HepG2 (cell line): ENCODE results near the gene GUCA1A. TPM values are rescaled to one million over a fixed set of nuclear protein-coding genes. Genes with fewer than 3 reads are reported as not detected.
A peak's percentile ranks its signal among the peaks of the same experiment; 100 is the strongest.

ENCODE experiments used
- ATAC-seq: fragments of 200-7000 bp; cut with Tn5 transposase; 3 replicates; pipeline ENCODE4 v1.9.1; 2020; ENCODE audit warnings: mild to moderate bottlenecking, moderate library complexity
- BruUV-seq: library from RNA; stranded (reverse); fragments of 400-500 nt; replicated peaks from 2 replicates; lab custom pipeline; 2021; lab: Mats Ljungman, UMichigan
- CTCF ChIA-PET: fragments of 300-600 bp; formaldehyde crosslinking; extraction: SDS; loops from one replicate; lab custom pipeline; 2021; ENCODE audit warnings: low total read pairs, inconsistent platforms, low intra/inter-chr PET ratio; lab: Yijun Ruan, JAX
- POLR2A ChIA-PET: fragments of 350-600 bp; sonication (Branson Sonifier 250); formaldehyde crosslinking; loops from one replicate; lab custom pipeline; 2020; ENCODE audit warnings: antibody characterized with exemption, inconsistent platforms; lab: Yijun Ruan, JAX
- DNase-seq: peaks from one replicate; pipeline ENCODE4 v3.0.0-alpha.2; 2015; ENCODE audit warnings: low spot score
- FAIRE-seq: peaks from 3 replicates; lab custom pipeline; 2011; peaks lifted over from hg19 to GRCh38; lab: Jason Lieb, UNC
- H2AFZ ChIP-seq: one replicate; pipeline ENCODE4 v1.6.1; 2011; ENCODE audit warnings: low read length, inconsistent platforms
- H3K27ac ChIP-seq: fragments of 300-600 bp; 3 replicates; pipeline ENCODE4 v1.8.0; 2011; ENCODE audit warnings: mixed run types, mild to moderate bottlenecking, mixed read lengths, low read length, inconsistent platforms; ENCODE audit not compliant: insufficient read depth; ENCODE audit errors: extremely low read length
- H3K27me3 ChIP-seq, 2 experiments: fragments of 200-600 bp in 1 of 2; 2 replicates in 1 of 2; 3 replicates in 1 of 2; pipeline versions ENCODE4 v1.6.0 to v1.8.0; 2011; ENCODE audit warnings: low read length in 2 of 2, mild to moderate bottlenecking in 2 of 2, moderate library complexity in 2 of 2, inconsistent platforms in 1 of 2; ENCODE audit not compliant: insufficient read depth in 2 of 2, control insufficient read depth in 1 of 2
- H3K36me3 ChIP-seq, 2 experiments: fragments of 200-600 bp in 1 of 2; replicated peaks in 1 of 2; 2 replicates in 1 of 2; 3 replicates in 1 of 2; pipeline versions ENCODE4 v1.5.1 to v1.8.0; 2011; ENCODE audit warnings: low read length in 2 of 2, inconsistent platforms in 1 of 2; ENCODE audit not compliant: insufficient read depth in 2 of 2, control insufficient read depth in 1 of 2
- H3K4me1 ChIP-seq: 2 replicates; pipeline ENCODE4 v1.5.1; 2012; ENCODE audit warnings: low read length, inconsistent platforms; ENCODE audit not compliant: insufficient read depth
- H3K4me2 ChIP-seq: 2 replicates; pipeline ENCODE4 v1.6.0; 2011; ENCODE audit warnings: low read depth, low read length, inconsistent platforms
- H3K4me3 ChIP-seq, 3 experiments: fragments of 200-600 bp in 1 of 3; sonication (generic), shearing (Covaris generic) in 1 of 3; replicated peaks in 1 of 3; 2 replicates each; pipeline ENCODE4 v1.5.1; 2011 to 2016; ENCODE audit warnings: low read length in 3 of 3, inconsistent platforms in 2 of 3, low read depth in 2 of 3, mild to moderate bottlenecking in 2 of 3, control low read depth in 1 of 3, mixed read lengths in 1 of 3; ENCODE audit not compliant: insufficient read depth in 1 of 3
- H3K79me2 ChIP-seq: one replicate; pipeline ENCODE4 v1.6.1; 2011; ENCODE audit warnings: low read length, inconsistent platforms; ENCODE audit not compliant: insufficient read depth
- H3K9ac ChIP-seq: 2 replicates; pipeline ENCODE4 v1.6.0; 2011; ENCODE audit warnings: mild to moderate bottlenecking, low read depth, low read length, inconsistent platforms; ENCODE audit not compliant: insufficient read depth
- H3K9me3 ChIP-seq: 2 replicates; pipeline ENCODE4 v1.5.1; 2012; ENCODE audit warnings: mild to moderate bottlenecking, low read length
- H4K20me1 ChIP-seq: 2 replicates; pipeline ENCODE4 v1.6.0; 2011; ENCODE audit warnings: inconsistent platforms, mild to moderate bottlenecking, low read length, moderate library complexity; ENCODE audit not compliant: insufficient read depth
- CBX1 ChIP-seq: IDR thresholded peaks from one replicate; pipeline ENCODE4 v1.6.1; 2016; ENCODE audit warnings: antibody characterized with exemption, low read depth
- SAFB2 ChIP-seq: sonication (generic); formaldehyde crosslinking; IDR thresholded peaks from 2 replicates; pipeline ENCODE4 v1.5.1; 2020; ENCODE audit warnings: missing genetic modification reagents, low read depth, mild to moderate bottlenecking, borderline replicate concordance
- SRF ChIP-seq: IDR thresholded peaks from 2 replicates; pipeline ENCODE4 v1.6.1; 2011; ENCODE audit warnings: mild to moderate bottlenecking, low read depth, low read length, moderate library complexity
- TOE1 ChIP-seq: sonication (generic); formaldehyde crosslinking; IDR thresholded peaks from 2 replicates; pipeline ENCODE4 v1.4.0; 2020; ENCODE audit warnings: mild to moderate bottlenecking, missing genetic modification reagents
- ZEB1 ChIP-seq: IDR thresholded peaks from 2 replicates; pipeline ENCODE4 v1.6.1; 2012; ENCODE audit warnings: mild to moderate bottlenecking, low read depth, inconsistent platforms; ENCODE audit not compliant: insufficient replicate concordance
- ZKSCAN8 ChIP-seq: IDR thresholded peaks from 2 replicates; pipeline ENCODE4 v1.6.1; 2016; ENCODE audit warnings: borderline replicate concordance, missing genetic modification reagents, missing compliant biosample characterization
- ZNF33B ChIP-seq: sonication (generic); formaldehyde crosslinking; IDR thresholded peaks from 2 replicates; pipeline ENCODE4 v1.5.1; 2020; ENCODE audit warnings: mild to moderate bottlenecking, missing genetic modification reagents
- ZNF547 ChIP-seq: sonication (generic); formaldehyde crosslinking; IDR thresholded peaks from 2 replicates; pipeline ENCODE4 v1.5.1; 2020; ENCODE audit warnings: mild to moderate bottlenecking, missing genetic modification reagents
- ZNF558 ChIP-seq: sonication (generic); formaldehyde crosslinking; IDR thresholded peaks from 2 replicates; pipeline ENCODE4 v1.9.0; 2022; ENCODE audit warnings: mild to moderate bottlenecking, missing genetic modification reagents, borderline replicate concordance
- ZNF674 ChIP-seq: sonication (generic); formaldehyde crosslinking; IDR thresholded peaks from 2 replicates; pipeline ENCODE4 v1.5.0; 2020; ENCODE audit warnings: low read depth, mild to moderate bottlenecking, missing genetic modification reagents
- WGBS: methylation state at CpG from one replicate; pipeline ENCODE4 v1.1.6; 2017; ENCODE audit warnings: low lambda C conversion rate; 5-methylcytosine and 5-hydroxymethylcytosine counted together
- in situ Hi-C: cut with HindIII; loops from 2 replicates; pipeline ENCODE4 v1.10.0; 2017; ENCODE audit warnings: low pct_unique_long_range_greater_than_20kb; ENCODE audit not compliant: extremely low pct_ligation_motif_present
- intact Hi-C: fragments of 100-400 bp; cut with micrococcal nuclease; formaldehyde crosslinking; loops from one replicate; pipeline ENCODE4 v1.10.0; 2022; ENCODE audit not compliant: unreplicated experiment
- polyA plus RNA-seq, 8 experiments: library from polyadenylated mRNA; depleted of rRNA in 3 of 8; stranded (reverse) in 7 of 8; unstranded in 1 of 8; fragments of >200 nt; fragmentation: Illumina TruSeq in 4 of 8; extraction: Trizol in 4 of 8; gene quantifications; 2 replicates each; pipeline versions ENCODE4 v1.2.1 to v1.2.3, GENCODE V29; 2011 to 2016; ENCODE audit warnings: low read depth in 4 of 8, missing spikeins in 1 of 8, mixed read lengths in 1 of 8; ENCODE audit not compliant: insufficient read depth in 1 of 8
- total RNA-seq, 5 experiments: library from RNA; depleted of rRNA; stranded (reverse); fragments of >200 nt; fragmentation: Illumina TruSeq; extraction: Trizol; gene quantifications; 2 replicates each; pipeline ENCODE4 v1.2.3, GENCODE V29; 2016; ENCODE audit warnings: low read depth in 1 of 5
- TF ChIP-seq, protein P1 (sequence below): sonication (generic); formaldehyde crosslinking; IDR thresholded peaks from 2 replicates; pipeline ENCODE4 v1.4.0; 2020; ENCODE audit warnings: mild to moderate bottlenecking, low read depth, missing genetic modification reagents
- TF ChIP-seq, protein P2 (sequence below): sonication (generic); formaldehyde crosslinking; IDR thresholded peaks from 2 replicates; pipeline ENCODE4 v1.5.0; 2020; ENCODE audit warnings: mild to moderate bottlenecking, missing genetic modification reagents, borderline replicate concordance

The GUCA1A gene
- total and polyA plus RNA-seq, 2 of the 13 experiments (the other 11 are each of a cell fraction or from before 2014, with no cell fraction given) = not detected

DNA sequence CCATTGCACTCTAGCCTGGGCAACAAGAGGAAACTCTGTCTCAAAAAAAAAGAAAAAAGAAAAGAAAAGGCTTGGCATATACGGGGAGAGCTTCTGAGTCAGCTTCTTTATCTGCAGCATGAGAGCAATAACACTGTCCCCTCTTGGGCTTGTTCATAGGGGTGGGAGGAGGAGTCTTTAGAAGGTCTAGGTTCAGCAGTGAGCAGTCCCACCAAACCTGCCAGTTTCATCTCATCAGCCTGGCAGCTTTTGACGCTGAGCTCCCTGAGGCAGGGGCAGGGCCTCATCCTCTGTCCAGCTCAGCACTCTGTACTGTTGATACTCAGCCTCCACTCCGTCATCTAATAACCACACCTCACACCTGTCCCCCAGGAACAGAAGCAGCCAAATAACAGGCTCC, 25.1 kb upstream of the GUCA1A start:
- in situ Hi-C loops = no loop called here
- no peak overlapping the region for H2AFZ ChIP-seq
- H3K4me2 ChIP-seq = no peak overlapping the region
- no peaks in the 10 kb centered on the region for H3K9me3 ChIP-seq
- H3K79me2 ChIP-seq = no peaks in the 10 kb centered on the region
- no peak overlapping the region for H3K4me3 ChIP-seq
- ATAC-seq = peak; percentile 23; the same call in 2 of the 3 replicates
- H3K36me3 ChIP-seq = no peaks in the 10 kb centered on the region
- intact Hi-C loops = no loop called here
- WGBS = 1% methylated on average over 3 of the region's 3 CpGs
- no peaks in the 10 kb centered on the region for H4K20me1 ChIP-seq
- TF ChIP-seq TOE1 (no peak), ZEB1 (no peak), SRF (no peak), CBX1 (no peak), ZNF33B (CRISPR knock-in tag) (no peak), ZNF547 (CRISPR knock-in tag) (no peak), ZNF674 (no peak), SAFB2 (CRISPR knock-in tag) (no peak), ZKSCAN8 (CRISPR knock-in tag) (no peak), ZNF558 (CRISPR knock-in tag) (no peak)
- TF ChIP-seq, protein P1, sequence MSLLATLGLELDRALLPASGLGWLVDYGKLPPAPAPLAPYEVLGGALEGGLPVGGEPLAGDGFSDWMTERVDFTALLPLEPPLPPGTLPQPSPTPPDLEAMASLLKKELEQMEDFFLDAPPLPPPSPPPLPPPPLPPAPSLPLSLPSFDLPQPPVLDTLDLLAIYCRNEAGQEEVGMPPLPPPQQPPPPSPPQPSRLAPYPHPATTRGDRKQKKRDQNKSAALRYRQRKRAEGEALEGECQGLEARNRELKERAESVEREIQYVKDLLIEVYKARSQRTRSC = no peak
- TF ChIP-seq, protein P2, sequence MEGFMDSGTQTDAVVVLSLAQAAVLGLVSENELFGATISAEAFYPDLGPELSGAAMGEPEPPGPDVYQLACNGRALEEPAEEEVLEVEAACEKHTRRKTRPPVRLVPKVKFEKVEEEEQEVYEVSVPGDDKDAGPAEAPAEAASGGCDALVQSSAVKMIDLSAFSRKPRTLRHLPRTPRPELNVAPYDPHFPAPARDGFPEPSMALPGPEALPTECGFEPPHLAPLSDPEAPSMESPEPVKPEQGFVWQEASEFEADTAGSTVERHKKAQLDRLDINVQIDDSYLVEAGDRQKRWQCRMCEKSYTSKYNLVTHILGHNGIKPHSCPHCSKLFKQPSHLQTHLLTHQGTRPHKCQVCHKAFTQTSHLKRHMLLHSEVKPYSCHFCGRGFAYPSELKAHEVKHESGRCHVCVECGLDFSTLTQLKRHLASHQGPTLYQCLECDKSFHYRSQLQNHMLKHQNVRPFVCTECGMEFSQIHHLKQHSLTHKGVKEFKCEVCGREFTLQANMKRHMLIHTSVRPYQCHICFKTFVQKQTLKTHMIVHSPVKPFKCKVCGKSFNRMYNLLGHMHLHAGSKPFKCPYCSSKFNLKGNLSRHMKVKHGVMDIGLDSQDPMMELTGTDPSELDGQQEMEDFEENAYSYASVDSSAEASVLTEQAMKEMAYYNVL (CRISPR knock-in tag) = no peak
- H3K9ac ChIP-seq = no peak overlapping the region
- H3K4me1 ChIP-seq = peaks cover 40% of the 10 kb centered on the region
- ChIA-PET CTCF (no interaction called here), POLR2A (interaction anchor here (1.5 to 1.8 kb wide), 2 partner anchors 11 to 48 kb away, joined by 4 to 7 read pairs; no protein-coding TSS in a partner anchor)
- H3K27ac ChIP-seq = no peak overlapping the region
- peaks cover 2 to 14% of the 10 kb centered on the region in 2 experiments; a peak in 4 of 5 replicates for H3K27me3 ChIP-seq
- DNase-seq = no peak
- no peak for FAIRE-seq
- BruUV-seq = no TSS peak
